ENCODE data around the gene COL4A4.
"Not testable (repeated sequence)": the region's sequence is repeated elsewhere in the genome, so short reads cannot be mapped to it uniquely, and the experiment has no call there.

Gene COL4A4

DNA sequence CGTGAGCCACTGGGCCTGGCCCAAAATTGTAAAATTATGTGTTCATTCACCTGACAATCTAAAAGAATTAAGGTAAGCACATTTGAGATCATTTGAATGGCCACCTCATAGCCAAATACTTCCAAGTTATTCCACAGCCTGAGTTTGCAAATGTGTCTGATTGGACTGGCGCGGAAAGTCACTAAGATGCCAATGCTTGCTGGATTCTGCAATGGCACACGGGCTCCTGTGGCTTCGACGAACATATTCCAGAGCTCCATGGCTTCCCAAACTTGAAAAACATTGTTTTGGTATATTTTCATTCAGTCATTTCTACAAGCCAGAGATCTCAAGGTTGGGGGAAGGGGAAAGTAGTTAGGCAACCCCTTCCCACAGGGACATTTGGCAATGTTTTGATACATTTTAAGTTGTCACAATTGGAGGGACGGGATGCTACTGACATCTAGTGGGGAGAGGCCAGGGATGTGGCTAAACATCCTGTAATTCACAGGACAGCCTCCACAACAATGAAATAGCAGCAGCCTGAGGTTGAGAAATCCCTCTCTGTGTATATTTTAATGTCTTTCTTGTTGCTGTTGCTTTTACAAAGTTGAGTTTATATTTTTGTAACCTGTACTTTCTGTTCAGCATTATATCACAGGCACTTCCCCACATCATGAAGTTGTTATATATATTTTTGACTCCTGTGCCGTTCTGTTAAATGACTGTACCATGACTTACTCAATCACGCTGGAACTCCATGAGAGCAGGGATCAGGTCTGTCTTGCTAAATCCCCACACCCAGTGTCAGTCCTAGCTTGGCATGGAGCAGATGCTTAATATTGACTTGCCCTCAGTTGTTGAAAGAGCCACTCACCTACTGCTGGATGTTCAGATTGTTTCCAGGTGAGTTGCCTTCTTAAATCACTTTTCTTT, 56.9 kb downstream of the COL4A4 start:
- peak; percentile 63 for DNase-seq

DNA sequence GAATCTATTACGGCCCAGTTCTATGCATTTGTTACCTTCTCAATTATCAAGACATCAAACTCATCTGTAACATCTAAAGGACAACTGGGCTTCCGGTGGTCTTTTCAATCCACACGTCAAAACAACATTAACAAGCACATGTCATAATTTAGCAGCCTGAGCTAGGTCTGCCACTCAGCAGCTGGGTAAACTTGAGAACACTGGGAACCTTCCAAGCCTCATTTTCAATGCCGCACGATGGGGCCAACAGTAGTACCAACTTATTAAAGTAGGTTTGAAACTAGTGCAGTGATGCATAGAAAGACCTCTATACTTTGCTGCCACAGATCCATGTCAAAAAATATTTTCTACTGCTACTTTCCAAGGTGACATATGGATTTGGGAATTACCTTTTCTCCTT, 60.4 kb downstream of the COL4A4 start:
- no peak for DNase-seq

DNA sequence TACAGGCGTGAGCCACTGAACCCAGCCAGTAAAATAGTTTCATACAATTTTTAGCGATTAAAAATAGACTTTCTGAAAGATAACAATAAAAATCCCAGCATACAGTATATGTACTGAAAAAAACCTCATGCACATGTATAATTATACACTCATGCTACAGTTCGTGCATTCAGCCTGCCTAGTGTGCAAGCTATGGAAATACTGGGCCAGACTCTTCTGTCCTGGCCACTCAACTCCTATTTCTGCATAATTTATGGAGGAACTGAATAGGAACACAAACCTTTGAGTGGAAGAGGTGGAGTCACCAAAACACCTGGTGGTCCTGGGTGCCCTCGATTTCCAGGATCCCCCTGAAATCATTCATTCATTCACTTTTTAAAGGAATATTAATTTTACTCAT, 64.7 kb downstream of the COL4A4 start:
- no peak for DNase-seq

DNA sequence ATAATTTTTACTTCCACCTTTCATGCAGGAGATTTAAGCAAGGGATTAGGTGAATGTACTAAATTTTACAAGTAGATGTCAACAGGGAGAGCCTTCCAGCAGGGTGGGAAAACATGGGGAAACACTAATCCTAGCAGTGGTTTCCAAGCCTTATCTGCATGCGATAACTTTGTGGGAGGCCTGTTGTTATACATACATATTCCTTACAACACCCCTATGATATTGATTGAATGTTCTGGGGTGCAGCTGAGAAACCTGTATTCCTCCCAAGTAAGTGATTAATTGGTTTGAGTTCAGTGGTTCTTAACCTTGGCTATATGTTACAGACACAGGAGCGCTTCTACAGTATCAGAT, 65.9 kb downstream of the COL4A4 start:
- no peak for DNase-seq

DNA sequence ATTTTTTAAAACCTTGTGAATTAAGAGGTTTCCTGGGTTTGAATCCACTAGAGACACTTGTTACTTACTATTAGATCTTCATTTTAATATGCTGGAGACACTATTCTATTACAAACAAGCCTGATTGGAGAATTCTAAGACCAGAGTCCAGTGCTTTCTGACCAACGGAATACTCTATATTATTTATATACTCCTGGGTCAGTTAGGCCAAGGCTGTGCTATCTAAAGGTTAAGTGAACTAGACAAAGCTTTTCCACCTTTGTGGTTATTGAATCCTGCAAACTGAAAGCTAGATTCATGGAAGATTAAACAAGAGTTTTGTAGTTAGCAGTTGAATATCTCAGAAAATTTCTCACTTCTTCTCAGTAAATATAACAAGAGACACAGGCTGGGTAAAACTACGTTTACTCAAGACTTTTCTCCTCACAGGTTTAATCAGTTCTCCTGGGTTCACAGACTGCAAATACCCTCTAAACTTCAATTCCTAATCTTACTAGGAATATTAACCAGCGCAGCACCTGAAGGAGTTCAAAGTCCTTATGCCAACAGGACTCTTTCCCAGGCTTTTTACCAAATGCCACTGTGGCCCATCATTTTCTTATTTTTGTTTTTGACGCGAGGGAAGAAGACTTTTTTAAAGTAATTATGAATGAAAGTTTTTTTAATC, 66.4 kb downstream of the COL4A4 start:
- no peak for DNase-seq

DNA sequence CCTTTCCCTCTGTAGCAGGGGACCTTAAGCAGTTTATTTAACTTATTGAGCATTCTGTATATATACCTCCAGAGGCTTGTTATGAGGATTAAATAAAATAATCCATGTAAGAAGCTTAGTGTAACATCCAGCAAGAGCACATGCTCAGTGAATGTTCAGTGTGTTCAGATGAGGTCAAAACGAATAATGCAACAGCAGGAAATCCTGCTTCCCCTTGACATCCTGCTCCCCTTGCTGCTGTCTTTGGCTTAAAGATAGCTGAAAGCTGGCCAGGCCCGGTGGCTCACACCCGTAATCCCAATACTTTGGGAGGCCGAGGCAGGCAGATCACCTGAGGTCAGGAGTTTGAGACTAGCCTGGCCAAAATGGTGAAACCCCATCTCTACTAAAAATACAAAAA, 68.7 kb downstream of the COL4A4 start:
- no peak for DNase-seq

DNA sequence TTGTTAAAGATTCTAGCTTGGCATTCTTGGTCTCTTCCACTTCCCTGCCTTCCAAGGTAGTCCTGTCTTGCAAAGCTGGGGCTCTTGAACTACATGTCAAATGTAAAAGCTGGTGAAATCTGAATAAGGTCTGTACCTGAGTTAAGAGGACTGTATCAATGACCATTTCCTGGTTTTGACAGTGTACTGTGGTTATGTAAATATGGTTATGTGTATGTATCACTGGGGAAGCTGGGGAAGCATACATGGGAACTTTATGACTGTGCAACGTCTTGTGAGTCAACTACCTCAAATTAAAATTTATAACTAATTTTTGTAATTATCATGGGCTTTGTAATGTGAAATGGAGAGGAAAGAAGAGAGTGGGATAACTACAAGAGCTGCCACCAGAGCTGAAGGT, 81.7 kb downstream of the COL4A4 start:
- no peak for DNase-seq

DNA sequence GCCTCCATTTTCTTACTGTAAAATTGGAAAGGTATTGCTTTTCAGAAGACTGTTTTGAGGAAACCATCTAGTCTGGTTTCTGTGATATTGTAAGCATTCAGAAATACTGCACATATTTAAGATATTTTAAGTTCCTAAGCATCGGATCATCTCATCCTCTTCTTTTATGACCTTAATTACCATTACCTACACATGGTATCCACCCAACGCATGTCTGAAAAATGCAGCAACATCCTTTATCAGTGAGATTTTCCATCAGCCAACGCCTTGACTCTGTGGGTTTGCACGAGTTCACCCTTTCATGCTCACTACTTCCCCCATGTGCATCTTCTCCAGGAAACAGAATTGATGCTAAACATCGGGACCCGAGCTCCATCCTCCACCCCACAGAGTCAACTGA, 84.3 kb downstream of the COL4A4 start:
- no peak for DNase-seq

DNA sequence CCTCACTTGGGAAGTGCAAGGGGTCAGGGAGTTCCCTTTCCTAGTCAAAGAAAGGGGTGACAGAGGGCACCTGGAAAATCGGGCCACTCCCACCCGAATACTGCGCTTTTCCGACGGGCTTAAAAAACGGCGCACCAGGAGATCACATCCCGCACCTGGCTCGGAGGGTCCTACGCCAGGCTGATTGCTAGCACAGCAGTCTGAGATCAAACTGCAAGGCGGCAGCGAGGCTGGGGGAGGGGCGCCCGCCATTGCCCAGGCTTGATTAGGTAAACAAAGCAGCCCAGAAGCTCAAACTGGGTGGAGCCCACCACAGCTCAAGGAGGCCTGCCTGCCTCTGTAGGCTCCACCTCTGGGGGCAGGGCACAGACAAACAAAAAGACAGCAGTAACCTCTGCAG, 98.9 kb downstream of the COL4A4 start:
- not testable (repeated sequence) for DNase-seq

DNA sequence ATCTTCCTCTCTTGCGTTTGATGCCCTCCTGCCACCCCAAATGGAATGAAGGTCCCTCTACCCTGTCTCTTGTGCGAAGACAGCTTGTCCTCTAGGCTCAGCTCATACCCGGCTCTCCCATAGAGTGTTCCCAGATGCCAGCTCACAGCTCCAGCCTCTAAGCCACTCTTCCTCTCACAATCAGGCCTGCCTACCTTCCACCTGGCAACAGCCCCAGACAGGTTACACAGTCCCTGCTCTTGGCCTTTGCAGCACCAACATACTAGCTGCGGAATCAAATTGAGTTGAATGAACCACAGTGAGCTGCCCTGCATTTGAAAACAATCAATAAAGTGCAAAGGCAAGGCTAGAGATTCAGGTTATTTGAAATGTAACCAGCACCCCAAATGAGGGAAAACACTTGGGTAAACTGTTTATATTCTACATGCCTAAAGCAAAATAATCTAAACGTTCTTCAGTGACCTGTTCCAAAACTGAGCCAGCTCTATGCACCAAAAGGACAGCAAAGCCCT, 105.1 kb downstream of the COL4A4 start:
- DNase-seq: no peak

DNA sequence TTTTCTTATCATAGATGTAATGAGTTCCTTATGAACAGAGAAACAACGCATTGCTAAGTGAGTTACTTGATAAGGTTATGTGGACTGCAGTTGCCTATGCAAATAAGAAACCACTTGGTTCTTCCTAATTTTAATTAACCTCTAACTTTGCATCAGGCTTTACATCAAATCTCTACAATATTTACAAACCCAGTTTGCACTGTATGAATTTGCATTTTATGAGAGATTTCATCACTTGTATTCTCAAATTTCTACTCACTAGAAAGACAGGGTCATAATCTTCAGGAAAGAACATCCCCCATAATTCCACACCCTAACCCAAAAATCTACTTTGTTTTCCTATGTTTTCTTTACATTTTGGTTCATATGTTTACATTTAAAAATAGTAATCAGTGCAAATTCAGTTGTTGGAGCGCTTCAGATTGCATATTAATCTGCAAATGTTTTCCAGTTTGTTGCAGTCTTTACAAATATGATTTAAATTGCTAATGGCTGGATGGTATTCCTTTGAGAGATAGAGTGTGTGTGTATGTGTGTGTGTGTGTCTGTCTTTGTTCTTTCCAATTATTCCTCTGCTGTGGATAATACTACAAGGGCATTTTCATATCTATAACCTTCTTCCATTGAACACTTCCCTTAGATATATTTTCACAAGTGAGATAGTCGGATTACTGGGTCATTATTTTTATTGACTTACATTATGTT, 106.1 kb downstream of the COL4A4 start:
- DNase-seq: no peak

DNA sequence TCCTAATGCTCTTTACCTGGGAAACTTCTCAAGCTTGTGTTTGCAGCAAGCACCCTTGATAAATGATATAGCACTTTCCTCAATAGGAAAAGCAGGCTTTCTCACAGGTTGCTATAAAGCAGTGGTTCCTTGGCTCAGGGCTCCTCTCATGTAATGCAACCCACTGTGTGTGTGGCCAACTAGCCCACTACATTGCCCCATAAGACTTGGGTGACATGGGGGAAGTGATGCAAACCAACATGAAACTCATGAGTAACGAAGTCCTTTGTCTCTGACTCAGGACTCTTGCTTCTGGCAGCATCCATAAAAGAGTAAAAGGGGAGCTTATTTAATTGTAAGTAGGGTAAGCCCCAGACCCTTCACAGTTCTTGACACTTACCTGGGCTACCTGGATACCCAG, 106.9 kb downstream of the COL4A4 start:
- DNase-seq: no peak

DNA sequence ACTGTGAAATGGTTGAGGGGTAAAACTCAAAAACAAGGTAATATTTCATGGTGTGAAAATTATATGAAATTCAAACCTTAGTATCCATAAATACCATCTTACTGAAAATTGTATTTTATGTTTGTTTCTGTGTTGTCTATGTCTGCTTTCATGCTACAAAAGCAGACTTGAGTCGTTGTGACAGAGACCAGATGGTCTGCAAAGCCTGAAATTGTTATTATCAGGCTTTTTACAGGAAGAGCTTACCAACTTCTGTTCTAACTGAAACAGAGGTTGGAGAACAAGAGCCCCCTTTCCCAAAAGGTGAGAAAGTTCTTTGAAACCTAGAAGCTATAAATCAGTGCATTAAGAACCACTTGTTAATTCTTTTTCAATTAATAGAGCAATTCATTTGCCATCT, 110.0 kb downstream of the COL4A4 start:
- DNase-seq: no peak

DNA sequence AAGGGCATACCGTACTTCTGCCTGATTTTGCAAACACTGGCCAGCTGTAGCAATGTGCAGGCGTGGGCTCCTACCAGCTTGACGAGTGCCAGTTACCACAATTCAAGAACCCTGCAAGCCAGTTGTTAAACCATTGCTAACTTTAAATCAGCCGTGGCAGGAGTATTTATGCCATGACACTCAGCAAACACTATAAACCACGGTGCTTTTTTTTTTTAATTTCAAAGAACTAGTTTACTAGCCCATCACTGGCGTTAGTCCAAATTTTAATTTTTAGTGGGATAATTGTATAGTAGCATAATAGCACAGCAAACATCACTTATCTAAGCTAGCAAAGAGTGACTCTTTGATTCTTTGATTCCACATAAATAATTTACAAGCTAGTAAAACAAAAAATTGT, 111.1 kb downstream of the COL4A4 start:
- DNase-seq: no peak

DNA sequence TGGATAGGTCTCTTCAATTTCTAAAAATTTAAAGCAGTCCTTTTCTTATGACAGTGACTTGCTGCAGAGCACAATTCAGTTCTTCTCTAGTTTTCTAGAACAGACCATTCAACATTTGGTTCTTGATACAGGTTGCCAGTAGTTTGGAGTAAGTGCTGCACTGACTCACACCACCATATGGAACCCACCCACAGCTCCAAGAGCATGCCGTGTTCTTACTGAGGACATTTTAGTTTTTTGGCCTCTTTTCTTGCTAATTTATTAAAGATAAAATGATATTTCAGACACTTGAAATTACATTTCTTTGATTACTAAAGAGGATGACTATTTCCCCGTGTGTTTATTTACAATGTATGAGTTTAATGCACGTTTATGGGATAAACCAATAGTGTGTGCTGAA, 120.0 kb downstream of the COL4A4 start:
- no peak for DNase-seq

DNA sequence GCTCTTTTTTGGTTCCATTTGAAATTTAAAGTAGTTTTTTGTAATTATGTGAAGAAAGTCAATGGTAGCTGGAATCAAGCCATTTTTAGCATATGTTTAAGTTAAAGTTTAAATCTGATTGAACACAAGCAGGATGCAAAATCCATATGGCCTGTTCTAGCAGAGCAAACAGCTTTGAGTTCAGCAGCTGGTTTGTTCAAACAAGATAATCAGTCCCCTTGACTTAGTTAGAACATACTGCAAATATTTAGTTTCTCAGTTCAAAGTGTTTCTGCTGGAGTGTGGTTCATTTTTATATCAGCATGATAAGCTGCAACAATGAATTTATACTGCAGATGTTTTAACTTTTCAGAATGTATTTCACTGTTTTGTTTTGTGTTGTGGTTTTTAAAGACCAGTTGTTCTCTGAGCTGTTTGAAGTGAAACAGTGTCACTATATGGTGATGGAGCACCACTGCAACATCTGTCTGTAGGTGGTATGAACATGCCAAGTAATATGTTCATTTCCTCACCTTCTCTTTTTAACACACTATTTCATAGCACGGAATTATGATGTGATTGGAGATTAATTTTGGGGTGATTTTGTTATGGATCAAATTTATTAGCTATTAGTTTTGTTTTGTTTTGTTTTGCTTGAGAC, 125.3 kb downstream of the COL4A4 start:
- DNase-seq: no peak

DNA sequence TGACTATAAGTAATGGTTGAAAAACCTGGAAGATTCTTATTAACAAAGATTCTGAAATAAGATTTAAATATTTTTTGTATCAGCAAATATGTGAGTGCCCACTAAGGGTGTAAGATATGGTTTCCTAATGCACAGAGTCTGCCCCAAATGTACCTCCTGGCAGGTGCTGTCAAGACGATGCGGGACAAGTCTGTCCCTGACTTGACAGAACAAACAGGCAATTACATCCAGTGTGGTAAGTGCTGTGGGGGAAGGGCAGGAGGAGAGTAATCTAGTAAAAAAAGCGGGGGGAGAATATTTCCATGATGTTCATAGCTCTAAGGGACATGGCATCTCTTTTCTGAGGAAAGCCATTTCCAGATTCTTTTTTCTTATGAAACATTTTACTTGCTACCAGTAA, 127.5 kb downstream of the COL4A4 start:
- no peak for DNase-seq

DNA sequence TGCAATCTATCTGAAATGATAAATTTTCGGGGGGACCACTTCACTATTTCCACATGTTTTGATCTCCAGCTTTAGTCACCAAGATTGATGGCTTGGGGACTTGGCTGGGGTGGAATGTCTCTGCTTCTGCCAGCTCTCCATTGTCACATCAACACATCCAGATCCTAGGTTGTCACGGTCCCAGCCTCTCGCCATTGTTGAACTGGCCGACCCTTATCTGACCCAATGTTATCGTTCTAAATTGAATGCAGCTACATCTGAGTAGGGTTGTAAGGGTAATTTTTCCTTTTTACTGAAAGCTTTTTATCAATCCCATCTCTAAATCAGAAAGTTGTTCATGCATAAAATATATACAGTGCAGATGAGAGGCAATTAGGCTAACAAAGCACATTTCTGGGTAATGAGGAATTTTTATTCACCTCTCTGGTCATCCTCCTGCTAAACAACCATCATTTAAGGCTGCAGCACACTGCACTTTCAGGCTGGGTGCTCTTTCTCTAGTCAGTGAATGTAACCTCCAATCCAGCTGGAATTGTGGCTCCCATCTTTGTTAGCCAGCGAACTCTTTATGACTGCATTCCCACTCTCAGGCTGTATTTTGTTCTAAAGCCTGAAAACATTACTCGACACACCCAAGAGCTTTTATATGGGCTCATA, 128.2 kb downstream of the COL4A4 start:
- DNase-seq: no peak

DNA sequence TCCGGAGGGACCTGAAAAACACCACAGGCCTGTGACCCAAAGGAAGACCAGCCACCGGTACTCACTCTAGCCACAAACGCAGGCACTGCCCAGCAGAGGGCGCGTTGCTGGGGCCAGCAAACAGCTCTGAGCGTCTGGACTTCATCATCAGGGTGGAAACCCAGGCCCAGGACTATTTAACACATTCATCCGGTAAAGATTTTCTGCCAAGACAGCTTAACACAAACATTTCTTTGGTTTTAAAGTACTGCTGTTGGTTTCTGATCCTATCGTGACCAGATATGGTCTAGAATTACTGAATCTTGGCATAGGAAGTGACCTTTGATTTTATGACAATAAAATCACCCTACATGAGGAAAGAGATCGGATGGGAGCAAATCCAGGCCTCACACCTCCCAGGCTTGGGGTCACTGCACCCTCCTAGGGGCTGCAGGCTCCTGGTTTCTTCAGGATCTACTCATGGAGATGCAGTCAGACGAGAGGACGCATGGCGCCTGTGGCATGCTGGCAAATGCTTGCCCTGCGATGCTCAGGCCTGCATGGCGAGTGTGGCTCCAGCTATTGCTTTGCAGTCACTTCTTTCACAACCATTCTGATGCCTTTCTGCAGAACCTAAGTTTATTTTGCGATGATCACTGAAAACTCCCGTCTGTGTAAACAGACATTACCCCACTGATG, 130.4 kb downstream of the COL4A4 start:
- DNase-seq: peak; percentile 36

DNA sequence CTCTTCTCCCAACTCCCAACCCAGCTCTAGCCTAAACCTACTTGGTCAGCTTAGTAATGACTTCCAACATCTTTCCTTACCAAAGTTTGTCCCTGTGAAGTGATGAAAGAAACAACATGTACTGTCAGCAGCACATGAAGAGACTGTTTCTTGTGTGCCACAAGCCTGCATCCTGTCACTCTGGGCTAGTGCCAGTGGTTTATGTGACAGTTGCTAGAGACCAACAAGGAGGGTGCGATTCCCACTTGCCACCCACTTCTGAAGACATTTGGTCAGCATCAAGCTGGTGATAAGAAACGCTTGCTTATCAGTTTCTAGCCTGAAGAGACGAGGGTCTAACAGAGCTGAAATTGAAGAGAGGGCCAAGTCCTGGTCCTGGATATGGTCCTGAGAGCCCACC, 132.6 kb downstream of the COL4A4 start:
- no peak for DNase-seq

DNA sequence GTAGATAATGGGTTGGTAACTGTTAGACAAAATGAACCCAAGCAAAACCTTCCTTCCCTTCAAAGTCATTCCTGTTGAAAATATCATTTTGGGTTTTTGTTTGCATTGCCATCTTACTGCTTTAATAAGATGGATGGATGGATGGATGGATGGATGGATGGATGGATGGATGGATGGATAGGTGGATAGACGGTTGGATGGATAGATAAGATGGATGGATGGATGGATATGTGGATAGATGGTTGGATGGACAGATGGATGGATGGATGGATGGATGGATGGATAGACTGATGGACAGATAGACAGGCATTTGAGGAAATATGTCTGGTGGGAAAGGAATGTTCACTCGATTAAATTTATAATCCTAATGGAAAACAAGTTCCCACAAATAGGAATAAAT, 133.2 kb downstream of the COL4A4 start:
- DNase-seq: no peak
